Astrocyte of the cerebellum (primary cell): Measurements from ENCODE around the gene DPH2.

Experiments used
- DNase-seq: peaks from one replicate; pipeline ENCODE4 v3.0.0-alpha.2; 2011; ENCODE audit warnings: low read depth
- H3K4me3 ChIP-seq: 2 replicates; pipeline ENCODE4 v1.5.1; 2011; ENCODE audit warnings: mild to moderate bottlenecking, low read depth, low read length, moderate library complexity
- in situ Hi-C: cut with HindIII; loops from 2 replicates; pipeline ENCODE4 v1.10.0; 2017; ENCODE audit warnings: low sequenced_read_pairs
- TF ChIP-seq, protein P1 (sequence below): IDR thresholded peaks from 2 replicates; pipeline ENCODE4 v1.5.1; 2012; ENCODE audit warnings: low read length, low read depth, moderate library complexity, mild to moderate bottlenecking; ENCODE audit errors: missing control alignments

Gene DPH2

DNA sequence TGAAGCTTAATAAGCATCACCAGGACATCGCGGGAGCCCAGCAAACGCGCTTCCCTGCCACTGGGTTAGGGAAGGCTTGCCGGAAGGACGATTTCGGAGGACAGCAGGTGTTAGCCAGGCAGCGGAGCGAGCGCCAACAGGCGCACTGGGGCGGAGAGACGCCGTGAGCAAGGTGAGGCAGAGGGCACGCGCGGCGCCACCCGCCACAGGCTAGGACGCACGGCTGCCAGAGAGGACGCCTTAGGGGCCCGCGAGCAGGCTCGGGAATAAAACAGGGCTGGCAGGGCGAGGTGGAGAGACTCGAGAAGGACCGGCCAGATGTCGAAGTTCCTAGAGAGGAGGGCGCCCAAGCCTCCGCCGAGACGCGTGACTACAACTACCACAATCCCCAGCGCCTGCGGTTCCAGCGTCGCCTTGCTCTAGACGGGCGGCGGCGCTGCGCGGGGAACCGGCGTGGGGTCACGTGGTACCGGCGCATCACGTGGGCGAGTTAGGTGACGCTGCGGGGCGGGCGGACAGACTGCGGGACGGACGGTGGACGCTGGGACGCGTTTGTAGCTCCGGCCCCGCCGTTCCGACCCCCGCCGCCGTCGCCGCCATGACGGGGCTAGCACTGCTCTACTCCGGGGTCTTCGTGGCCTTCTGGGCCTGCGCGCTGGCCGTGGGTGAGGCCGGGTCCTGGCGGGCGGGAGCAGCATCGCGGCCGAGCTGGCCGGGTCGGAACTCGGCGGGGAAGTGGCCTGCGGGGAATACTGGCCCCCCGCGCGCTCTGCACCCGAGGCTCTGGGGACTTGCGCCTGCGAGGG, 4.8 kb downstream of the DPH2 start, which contains the start of gene ATP6V0B:
Gene ATP6V0B (plus strand): TSS at position 518 of the 806 bp plus-strand sequence. CDS start 81 bp downstream, at position 599.
- in situ Hi-C loops, result loop anchor here (5.0 to 10.0 kb wide), 2 partner anchors 50 to 207 kb away; no protein-coding TSS in a partner anchor
- H3K4me3 ChIP-seq, result peak within 1 kb of the TSS; percentile 95
- TF ChIP-seq, protein P1, sequence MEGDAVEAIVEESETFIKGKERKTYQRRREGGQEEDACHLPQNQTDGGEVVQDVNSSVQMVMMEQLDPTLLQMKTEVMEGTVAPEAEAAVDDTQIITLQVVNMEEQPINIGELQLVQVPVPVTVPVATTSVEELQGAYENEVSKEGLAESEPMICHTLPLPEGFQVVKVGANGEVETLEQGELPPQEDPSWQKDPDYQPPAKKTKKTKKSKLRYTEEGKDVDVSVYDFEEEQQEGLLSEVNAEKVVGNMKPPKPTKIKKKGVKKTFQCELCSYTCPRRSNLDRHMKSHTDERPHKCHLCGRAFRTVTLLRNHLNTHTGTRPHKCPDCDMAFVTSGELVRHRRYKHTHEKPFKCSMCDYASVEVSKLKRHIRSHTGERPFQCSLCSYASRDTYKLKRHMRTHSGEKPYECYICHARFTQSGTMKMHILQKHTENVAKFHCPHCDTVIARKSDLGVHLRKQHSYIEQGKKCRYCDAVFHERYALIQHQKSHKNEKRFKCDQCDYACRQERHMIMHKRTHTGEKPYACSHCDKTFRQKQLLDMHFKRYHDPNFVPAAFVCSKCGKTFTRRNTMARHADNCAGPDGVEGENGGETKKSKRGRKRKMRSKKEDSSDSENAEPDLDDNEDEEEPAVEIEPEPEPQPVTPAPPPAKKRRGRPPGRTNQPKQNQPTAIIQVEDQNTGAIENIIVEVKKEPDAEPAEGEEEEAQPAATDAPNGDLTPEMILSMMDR, result no peak
- peak; percentile 80 for DNase-seq

DNA sequence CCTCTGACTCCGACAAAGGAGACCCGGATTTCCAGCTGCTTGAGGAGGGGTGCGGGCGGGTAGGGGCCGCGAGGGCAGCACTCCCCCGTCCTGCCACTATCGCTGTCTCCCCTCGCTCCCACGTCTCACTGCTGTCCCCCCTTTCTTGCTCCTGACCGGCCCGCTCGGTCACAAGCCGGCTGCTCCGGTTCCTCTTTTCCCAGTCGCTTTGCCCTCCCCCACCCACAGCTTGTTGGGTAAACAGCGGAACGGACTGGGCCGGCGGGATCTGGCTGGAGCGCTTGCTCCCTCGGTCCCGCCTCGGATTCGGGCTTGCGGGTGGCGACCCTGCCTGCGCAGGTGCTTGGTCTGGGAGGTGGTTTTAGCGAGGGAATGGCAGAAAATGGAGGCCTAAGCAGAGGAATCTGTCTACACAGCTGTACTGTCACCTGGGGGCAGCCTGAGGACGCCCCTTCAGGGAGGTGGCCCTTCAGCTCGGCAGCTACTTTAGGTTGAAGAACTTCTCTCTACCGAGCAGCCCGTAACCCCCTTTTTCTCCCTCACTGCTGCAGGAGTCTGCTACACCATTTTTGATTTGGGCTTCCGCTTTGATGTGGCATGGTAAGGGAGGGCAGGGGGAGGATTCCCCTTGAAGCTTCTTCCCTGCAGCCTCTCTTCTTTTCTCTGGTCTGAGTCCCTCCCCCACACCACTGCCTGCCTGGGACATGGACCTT, 5.6 kb downstream of the DPH2 start:
- TF ChIP-seq, protein P1, result no peak
- H3K4me3 ChIP-seq, result peak overlapping the region; percentile 95
- DNase-seq, result no peak
- in situ Hi-C loops, result loop anchor here (10.0 kb wide), 1 partner anchor 49 kb away; no protein-coding TSS in a partner anchor

DNA sequence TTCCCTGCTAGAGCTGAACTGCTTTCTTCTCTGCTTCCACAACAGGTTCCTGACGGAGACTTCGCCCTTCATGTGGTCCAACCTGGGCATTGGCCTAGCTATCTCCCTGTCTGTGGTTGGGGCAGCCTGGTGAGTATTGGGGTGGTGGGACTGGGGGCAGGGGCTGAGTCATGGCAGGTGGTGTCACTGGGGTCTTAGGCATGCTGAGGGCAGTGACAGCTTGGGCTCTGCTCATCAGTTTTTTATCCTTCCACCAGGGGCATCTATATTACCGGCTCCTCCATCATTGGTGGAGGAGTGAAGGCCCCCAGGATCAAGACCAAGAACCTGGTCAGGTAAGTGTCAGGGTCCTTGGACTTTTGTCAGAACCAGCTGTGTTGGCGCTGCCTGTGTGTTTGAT, 6.2 kb downstream of the DPH2 start:
- TF ChIP-seq, protein P1, result no peak
- no peak for DNase-seq
- in situ Hi-C loops, result loop anchor here (10.0 kb wide), 1 partner anchor 49 kb away; no protein-coding TSS in a partner anchor
- peak overlapping the region; percentile 95 for H3K4me3 ChIP-seq

DNA sequence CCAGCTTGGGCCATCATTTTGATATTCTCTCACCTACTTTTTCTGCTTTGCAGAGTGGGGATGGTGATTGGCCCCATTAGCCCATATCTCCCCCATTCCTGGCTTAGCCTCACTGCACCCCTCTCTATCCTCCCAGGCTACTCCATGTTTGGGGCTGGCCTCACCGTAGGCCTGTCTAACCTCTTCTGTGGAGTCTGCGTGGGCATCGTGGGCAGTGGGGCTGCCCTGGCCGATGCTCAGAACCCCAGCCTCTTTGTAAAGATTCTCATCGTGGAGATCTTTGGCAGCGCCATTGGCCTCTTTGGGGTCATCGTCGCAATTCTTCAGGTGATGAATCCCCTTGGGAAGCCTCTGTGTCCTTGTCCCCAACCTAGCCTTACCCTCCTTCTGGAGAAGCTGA, 7.1 kb downstream of the DPH2 start:
- TF ChIP-seq, protein P1, result no peak
- in situ Hi-C loops, result loop anchor here (10.0 kb wide), 1 partner anchor 48 kb away; no protein-coding TSS in a partner anchor
- no peak overlapping the region for H3K4me3 ChIP-seq
- no peak for DNase-seq

DNA sequence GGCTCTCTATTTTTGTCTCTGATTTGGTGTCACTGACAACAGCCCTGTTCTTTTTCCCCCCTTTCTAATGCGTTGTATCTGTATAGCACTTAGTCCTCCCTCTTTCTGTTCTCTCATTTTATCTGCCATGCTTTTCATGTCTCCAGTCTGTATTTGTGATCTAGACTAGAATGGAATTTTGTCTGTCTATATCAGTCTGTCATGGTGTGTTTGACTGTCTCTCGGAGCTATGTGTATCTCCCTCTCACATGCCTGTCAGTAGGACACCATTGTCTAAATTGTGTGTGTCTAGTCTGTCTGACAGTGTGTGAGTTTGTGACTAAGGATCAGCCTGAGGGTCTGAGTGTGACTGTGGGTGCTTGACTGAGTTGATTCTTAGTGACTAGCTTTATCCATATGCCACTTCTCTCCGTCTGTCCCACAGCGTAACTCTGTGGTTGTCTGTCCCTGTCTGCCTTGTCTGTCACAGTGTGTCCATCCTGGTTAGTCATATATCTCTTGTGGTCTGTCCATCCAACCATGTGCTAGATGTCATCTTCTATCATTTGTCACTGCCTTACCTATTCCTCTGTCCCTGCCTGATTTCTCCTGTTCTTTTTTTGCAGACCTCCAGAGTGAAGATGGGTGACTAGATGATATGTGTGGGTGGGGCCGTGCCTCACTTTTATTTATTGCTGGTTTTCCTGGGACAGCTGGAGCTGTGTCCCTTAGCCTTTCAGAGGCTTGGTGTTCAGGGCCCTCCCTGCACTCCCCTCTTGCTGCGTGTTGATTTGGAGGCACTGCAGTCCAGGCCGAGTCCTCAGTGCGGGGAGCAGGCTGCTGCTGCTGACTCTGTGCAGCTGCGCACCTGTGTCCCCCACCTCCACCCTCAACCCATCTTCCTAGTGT, 7.8 kb downstream of the DPH2 start:
- H3K4me3 ChIP-seq, result no peak overlapping the region
- TF ChIP-seq, protein P1, result no peak
- in situ Hi-C loops, result loop anchor here (10.0 kb wide), 1 partner anchor 47 kb away; no protein-coding TSS in a partner anchor

DNA sequence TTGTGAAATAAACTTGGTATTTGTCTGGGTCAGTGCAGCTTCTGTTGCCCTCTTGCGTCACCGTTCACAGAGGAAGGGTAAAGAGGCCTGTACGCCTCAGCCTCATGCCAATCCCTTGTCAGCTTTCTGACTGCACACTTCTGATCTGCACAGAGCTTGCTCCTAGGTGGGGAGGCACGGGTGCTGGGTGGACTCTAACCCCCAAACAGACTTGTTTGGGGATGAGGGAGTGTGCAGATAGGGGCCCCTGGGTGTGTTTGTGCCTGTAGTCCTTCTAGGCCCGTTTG, 8.4 kb downstream of the DPH2 start:
- no peak for DNase-seq
- TF ChIP-seq, protein P1, result no peak
- in situ Hi-C loops, result loop anchor here (10.0 kb wide), 1 partner anchor 47 kb away; no protein-coding TSS in a partner anchor
- H3K4me3 ChIP-seq, result peak overlapping the region; percentile 56

More for the DNA sequence above, 7.8 kb downstream of the DPH2 start:
- no peak for DNase-seq
